GM21526 (cell line): Measurements from ENCODE around the gene GARIN1A.
"Not testable (repeated sequence)": the region's sequence is repeated elsewhere in the genome, so short reads cannot be mapped to it uniquely, and the experiment has no call there.

Experiments
- ATAC-seq: cut with Tn5 transposase; IDR thresholded peaks from one replicate; pipeline ENCODE4 v1.9.1; 2021; ENCODE audit warnings: moderate library complexity; ENCODE audit not compliant: unreplicated experiment, low FRiP score

Gene GARIN1A

DNA sequence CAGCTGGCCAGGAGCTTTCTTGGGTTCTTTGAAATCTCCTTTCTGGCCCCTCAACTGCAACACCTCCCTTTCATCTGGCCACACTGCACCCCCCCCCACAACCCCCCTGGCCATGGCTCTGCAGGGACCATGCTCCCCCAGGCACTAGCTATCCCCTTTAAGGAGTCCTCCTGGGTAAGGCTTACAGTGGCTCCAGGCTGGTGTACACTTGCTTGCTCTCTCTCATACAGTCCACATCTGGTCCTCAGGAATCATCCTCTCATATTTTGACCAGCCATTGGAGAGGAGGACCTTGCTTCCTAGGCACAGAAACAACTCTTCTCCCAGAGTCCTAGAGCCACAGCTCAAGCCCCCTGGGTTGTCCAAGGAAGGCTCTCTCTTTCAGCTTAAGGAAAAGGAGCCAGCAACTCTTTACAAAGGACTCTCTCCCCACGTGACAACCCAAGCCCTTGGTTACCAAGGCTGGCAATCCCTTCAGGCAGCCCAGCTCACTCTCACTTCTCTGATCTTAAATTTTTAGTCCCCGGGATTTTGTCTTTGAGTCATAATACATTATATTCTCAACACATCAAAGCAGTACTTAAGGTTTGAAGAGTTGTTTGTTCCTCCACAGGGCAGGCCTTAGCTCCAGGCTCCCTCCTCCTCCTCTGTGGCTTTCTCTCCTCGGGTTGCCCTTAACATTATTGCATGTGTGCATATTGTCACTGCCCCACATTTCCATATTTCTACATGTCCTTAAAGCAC, 9.9 kb downstream of the GARIN1A start:
- ATAC-seq = no peak

DNA sequence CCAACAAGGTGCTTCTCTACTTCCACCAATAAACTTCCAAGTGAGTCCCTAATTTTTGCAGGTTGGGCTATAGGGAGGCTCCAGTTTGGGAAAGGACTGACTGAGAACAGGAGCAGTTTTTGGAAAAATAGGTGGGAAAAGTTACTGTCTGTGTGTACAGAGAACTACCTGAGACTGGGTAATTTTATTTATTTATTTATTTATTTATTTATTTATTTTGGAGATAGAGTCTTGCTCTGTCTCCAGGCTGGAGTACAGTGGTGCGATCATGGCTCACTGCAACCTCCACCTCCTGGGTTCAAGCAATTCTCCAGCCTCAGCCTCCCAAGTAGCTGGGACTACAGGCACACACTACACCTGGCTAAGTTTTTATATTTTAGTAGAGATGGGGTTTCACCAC, 11.2 kb downstream of the GARIN1A start:
- ATAC-seq = not testable (repeated sequence)

DNA sequence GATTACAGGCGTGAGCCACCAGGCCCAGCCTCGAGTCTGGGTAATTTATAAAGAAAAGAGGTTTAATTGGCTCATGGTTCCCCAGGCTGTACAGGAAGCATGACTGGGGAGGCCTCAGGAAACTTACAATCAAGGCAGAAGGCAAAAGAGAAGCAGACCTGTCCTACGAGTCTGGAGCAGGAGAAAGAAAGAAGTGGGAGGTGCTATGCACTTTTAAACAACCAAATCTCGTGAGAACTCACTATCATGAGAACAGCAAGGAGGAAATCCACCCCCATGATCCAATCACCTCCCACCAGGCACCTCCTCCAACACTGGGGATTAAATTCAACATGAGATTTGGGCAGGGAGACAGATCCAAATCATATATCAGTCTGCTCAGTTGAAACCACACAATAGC, 11.6 kb downstream of the GARIN1A start:
- ATAC-seq = not testable (repeated sequence)

DNA sequence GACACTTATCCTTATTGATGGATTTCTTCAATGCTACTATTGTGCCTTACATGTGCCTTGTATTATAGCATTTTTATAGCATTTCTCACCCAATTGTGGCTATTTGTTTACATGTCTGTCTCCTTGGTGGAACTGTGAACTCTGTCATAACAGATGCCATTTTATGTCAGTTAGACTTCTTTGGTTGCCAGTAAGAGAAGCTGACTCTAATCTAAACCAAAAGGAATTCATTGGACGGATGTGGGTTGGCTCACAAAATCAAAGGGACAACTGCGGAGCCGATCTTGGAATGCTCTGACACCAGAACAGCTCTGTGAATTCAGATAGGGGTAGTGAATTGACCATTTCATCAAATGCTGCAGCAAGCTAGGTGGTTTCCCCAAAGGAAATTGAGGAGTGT, 15.0 kb downstream of the GARIN1A start:
- no peak for ATAC-seq

DNA sequence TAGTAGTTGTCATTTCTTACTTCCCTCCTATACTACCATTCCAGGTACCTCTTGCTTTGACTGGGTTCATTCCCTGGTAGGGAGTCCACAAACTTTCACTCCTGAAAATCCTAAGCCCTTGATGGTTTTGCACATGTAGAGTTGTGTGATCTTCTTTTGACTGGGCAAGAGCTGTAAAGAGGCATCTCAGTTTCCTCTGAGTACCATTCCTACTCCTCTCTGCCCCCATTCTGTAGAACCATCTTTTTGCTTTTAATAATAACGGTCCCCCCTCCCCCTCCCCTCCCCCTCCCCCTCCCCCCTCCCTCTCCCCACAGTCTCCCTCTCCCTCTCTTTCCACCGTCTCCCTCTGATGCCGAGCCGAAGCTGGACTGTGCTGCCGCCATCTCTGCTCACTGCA, 16.4 kb downstream of the GARIN1A start:
- no peak for ATAC-seq

DNA sequence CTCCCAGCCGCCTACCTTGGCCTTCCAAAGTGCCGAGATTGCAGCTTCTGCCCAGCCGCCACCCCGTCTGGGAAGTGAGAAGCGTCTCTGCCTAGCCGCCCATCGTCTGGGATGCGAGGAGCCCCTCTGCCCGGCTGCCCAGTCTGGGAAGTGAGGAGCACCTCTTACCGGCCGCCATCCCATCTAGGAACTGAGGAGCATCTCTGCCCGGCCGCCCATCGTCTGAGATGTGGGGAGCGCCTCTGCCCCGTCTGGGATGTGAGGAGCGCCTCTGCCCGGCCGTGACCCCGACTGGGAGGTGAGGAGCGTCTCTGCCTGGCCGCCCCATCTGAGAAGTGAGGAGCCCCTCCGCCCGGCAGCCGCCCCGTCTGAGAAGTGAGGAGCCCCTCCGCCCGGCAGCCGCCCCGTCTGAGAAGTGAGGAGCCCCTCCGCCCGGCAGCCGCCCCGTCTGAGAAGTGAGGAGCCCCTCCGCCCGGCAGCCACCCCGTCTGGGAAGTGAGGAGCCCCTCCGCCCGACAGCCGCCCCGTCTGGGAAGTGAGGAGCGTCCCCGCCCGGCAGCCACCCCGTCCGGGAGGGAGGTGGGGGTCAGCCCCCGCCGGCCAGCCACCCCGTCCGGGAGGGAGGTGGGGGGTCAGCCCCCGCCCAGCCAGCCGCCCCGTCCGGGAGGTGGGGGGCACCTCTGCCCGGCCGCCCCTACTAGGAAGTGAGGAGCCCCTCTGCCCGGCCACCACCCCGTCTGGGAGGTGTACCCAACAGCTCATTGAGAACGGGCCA, 17.3 kb downstream of the GARIN1A start:
- ATAC-seq = not testable (repeated sequence)

DNA sequence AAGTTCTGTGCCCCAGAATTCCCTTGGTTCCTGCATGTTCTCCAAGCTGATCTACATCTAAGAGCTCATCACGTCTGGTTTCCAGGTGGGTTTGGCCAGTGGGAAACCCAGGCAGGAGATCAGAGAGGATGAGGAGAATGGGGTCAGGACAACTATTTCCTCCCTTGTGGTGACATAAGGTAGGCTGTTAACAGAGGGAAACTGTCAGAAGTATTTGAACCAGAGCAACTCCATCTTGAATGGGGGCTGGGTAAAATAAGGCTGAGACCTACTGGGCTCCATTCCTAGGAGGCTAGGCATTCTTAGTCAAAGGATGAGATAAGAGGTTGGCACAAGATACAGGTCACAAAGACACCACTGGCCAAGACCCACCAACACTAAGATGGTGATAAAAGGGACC, 19.1 kb downstream of the GARIN1A start:
- no peak for ATAC-seq

DNA sequence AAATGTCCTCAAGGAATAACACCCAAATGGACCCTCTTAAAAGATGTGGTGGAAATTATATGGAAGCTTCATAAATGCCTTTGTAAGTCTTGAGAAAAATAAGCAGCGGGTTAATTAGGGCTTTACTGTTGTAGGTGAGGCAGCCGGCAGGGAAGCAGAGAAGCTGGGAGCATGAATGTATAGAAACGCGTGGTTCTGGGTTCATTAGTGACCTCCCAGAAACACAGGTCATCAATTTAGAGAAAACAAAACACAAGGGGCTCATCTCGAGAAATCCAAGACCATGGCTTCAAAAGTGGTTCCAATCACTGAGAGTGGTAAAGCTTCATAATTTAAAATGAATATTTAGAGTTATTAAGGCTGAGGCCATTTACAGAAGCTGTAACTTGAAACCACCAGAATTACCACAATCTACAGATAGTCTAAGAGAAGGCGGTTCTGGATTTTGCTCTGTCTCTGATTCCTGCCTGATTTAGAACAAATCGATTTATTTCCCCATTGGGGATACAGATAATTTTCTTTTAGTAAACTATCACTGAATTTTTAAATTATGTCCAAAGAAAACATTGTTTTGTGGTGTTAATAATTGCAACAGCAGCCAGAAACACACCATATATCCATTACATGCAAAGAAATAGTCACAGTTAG, 20.7 kb downstream of the GARIN1A start:
- no peak for ATAC-seq

DNA sequence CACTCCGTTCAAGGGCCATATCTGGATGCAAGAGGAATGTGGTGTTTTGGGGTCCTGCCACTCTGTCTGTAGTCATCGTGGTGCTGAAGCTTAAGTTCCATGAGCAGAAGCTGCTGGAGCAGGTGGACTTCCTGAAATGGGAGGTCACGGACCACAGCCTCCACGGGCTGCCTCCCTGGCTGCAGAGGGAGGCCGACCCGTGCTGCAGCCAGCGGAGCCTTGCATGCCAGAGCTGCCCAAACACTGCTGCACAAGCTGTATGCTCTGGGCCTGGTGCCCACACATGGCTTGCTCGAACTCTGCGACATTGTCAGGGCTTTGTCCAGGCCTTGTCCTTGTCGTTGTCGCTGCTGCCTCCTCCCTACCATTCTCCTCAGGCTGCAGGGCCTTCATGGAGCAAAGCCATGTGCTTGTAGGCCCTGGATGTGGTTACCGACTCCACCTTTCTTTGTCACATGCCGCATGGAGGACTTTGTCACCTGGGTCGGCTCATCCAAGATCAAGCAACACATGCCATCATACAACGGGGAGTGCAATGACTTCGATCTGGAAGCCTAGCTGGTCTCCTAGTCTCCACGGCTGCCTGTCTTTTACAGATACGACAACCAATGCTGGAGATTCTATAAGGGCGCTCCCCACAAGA, 21.4 kb downstream of the GARIN1A start:
- no peak for ATAC-seq

DNA sequence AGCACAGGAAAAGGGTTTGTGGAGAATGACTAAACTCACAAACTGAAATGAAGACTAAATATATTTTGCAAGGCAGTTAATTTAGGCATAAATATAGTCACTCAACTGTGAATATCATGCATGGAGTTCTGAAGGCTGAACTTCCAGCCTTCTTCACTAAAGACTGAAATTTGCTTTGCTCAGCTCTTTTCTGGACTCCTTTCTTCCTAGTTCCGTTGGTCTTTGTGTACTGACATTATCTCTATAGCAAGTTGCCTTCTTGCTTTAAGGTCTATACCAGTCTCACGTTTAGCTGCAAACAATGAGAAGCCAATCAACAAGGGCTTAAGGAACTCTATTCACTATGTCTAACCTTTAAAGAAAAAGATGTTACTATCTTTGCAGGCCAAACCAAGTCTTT, 22.6 kb downstream of the GARIN1A start:
- no peak for ATAC-seq

DNA sequence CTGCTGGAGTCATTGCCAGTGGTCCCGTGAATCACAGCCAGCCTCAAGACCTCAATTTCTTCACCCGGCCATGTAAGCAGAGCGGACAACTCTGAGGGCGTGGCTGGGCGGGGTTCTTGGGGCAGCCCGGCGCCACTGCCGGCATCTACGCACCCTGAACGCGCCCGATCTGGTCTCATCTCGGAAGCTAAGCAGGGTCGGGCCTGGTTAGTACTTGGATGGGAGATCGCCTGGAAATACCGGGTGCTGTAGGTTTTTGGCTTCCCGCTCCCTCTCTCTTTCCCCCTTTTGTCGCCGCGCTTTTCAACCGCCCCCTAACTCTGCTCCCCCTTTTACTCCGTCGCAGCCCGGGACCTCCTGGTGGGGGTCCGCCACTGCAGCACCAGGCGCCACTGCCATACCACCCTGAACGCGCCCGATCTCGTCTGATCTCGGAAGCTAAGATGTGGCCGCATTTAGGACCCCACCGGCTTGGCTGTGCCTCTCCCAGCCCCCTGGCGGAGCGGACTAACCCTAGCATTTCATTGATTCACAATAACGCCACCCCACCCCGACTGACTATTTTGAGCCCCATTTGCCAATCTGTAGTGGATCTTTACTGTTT, 25.3 kb downstream of the GARIN1A start:
- no peak for ATAC-seq

DNA sequence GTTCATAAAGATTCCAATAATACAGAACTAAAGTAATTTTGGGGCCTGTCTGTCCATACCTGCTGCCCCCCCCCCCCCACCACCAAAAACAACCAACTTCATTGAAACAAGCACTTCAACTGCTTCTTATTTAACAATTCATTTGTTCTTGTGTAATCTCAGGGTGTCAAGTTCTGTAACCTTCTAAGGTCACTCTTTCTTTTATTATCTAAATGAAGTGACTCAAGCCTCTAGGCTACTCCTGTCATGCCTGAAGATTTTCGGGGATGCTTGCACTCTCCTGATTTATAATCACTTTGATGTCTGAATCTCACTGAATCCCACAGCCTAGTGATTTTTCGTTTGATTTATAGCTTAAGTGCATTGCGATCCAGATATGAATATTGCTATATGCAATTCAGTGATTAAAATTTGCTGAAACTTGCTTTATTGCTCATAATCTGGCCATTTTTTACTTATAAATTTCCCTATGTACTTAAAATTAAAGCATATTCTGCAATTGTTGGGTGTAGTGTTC, 27.2 kb downstream of the GARIN1A start:
- no peak for ATAC-seq

DNA sequence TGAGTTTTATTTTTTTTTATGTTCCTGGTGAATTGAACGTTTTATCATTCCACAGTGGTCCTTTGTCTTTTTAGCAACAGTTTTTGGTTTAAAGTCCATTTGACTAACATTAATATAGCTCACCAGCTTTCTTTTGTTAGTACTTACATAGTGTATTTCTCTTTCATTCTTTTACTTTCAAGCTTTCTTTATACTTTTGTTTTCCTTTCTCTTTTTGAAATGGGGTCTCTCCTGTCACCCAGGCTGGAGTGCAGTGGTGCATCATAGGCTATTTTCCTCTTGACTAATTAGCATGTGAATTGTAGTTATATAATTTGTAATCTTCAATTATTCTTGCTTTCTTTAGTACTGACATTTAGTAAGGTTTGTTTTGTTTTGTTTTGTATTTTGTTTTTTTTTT, 27.8 kb downstream of the GARIN1A start:
- no peak for ATAC-seq

DNA sequence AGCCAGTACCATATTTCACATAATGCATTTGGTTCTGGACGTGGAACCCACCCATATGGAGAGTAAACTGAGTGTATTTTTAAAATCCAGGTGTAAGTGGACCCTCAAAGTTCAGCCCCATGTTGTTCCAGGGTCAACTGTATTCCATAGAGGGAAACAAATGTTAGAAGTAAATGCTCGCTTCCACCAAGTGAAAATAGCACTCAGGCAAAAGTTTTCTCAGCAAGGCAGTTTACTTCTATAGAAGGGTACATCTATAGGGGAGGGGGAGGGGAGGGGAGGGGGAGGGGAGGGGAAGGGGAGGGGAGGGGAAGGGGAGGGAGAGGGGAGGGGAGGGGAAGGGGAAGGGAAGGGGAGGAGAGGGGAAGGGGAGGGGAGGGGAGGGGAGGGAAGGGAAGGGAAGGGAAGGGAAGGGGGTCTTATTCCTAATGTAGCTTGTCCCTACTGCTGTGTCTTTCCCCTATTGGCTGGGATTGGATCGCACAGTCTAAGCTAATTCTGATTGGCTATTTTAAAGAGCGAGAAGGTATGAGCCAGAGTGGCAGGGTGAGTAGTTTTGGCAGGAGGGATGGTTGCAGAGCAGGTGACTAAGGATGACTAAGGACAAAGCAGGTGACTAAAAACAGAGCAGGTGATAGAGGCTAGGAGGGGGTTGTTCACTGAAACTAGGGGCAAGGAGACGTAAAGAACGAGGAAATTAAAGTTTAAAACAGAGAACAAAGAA, 29.1 kb downstream of the GARIN1A start:
- no peak for ATAC-seq

DNA sequence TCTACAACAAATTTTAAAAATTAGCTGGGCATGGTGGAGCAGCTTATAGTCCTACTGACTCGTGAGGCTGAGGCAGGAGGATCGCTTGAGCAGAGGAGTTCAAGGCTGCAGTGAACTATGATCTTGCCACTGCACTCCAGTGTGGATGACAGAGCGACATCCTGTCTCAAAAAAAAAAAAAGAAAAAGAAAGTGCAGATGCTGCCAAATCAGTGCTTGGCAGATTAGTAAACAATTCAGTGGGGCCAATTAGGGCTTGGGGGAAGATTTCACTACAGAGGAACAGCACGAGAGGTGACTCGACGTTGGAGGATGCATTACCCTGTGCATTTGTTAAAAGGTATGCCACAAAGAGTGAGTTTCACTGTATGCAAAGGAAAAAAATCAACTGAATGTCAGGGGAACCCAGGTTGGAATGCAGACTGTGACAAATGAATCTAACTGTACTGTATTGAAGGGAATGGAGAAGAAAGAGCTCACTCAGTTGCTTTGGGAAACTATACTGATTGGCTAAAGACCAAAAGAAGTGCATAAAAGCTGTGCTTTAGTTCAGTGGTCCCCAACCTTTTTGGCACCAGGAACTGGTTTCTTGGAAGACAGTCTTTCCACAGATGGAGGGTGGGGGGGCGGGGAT, 31.6 kb downstream of the GARIN1A start:
- ATAC-seq = no peak

DNA sequence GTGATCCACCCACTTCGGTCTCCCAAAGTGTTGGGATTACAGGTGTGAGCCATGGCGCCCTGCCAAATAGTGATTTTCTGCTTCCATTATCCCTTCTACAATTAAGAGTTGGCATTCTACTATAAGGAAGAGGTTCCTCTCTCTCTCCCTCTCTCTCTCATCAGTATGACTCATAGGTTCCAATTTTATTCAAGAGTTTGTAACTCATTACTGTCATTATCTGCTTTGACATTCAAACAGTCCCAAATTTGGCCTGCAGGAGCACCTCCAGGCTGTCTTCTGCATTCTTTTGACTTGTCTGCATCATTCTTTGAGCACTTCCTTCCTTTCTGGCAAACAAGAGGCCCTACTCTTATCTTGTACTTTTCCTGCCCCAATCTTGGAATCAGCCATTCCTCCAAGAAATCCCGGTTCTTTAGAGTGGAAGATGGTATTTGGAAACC, 33.8 kb downstream of the GARIN1A start:
- no peak for ATAC-seq

DNA sequence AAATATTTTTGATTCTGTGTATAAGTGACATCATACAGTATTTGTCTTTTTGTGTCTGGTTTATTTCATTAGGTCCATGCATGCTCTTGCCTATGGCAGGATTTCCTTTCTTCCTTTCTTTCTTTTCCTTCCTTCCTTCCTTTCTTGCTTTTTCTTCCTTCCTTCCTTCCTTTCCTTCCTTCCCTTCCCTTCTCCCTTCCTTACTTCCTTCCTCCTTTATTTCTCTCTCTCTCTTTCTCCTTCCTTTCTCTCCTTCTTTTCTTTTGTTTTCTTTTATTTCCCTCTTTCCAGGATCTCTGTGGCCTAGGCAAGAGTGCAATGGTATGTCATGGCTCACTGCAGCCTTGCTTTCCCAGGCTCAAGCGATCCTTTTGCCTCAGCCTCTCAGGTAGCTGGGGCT, 35.7 kb downstream of the GARIN1A start:
- ATAC-seq = no peak

DNA sequence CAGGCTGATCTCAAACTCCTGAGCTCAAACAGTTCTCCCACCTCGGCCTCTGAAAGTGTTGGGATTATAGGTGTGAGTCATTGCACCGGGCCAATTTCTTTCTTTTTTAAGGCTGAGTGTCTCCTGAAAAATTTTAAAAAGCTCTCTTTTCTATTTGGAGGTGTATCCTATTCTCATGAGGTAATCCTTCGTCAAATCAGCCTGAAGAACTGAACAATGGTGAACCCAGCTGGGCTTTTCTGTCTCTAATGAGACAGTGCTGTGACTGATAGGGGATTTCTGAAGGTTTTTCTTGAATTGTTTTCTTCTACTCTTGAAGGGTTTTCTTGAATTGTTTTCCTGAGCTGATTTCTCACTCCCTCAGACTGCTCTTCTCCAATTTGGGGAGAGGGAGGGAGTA, 36.1 kb downstream of the GARIN1A start:
- ATAC-seq = no peak

DNA sequence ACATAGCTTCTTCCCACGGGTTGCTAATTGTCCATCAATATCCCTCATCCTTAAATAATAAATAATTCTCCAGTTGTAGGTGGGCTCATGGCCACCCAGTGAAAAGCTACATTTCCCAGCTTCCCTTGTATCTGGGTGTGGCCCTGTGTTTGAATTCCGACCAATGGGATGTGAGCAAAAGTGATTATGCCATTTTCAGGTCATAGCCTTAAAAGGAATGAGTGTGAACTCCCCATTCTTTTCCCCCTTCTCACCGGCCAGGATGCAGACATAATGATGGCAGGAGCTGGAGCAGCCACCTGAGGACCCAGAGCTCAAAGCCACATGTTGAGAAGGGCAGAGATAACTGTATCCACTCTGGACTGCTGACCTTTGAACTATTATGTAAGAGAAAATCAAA, 36.7 kb downstream of the GARIN1A start:
- no peak for ATAC-seq
